ENCODE measurements around the gene PIK3C2A.
"Not testable (repeated sequence)": the region's sequence is repeated elsewhere in the genome, so short reads cannot be mapped to it uniquely, and the experiment has no call there.

Gene PIK3C2A

DNA sequence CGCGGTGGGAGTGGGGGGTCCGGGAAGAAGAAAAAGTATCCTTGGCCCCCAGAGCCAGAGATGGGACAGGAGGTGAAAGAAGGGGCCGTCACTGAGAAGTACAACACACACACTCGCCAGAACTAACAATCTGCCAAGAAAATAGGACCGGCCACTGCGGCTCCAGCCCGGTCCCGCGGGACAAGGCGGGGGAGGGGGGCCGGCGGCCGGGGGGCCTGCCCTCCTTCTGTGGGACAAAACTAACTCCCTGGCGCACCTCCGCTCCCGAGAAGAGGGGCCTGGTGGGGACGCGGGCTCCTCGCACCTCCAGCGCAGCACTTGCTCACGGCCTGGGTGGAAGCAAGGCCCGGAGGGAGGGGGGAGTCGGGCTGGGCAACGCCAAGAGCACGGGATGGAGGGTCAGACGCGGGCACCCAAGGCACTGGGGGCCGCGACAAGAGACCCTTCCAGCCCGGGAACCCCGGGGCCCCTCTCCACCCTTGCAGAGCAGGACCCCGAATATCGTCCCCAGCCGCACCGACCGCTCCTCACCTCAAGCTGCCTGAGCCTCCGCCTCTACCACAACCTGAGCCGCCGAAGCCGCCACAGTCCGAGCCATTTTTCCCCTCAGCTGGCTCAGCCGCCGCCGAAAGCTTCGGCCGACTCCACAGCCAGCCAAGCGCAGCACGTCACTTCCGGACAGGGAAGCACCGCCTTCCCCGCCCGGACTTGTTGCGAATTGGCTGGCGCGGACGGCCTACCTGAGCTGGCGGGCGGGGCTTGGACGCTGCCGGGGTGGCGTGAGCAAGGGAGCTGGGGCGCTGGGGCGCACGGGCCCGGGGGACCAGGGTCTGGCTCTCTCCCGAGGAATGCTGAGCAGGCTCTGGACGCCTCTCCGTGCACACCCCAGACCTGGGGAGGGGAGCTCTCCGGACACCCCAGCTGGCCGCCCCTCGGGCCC, at the start of gene PIK3C2A:
PIK3C2A (minus strand) TSS at position 670 of the 940 bp plus-strand sequence. CDS start 38,245 bp downstream, outside the sequence.
- Histone ChIP-seq H3K27ac (peak within 1 kb of the TSS; percentile 93), H3K36me3 (ENCODE audit: insufficient read depth, low read length) (peaks cover 12% of the 10 kb centered on the region; the same call in 1 of the 2 replicates), H3K9ac (ENCODE audit: insufficient read length) (peak within 1 kb of the TSS; percentile 95), H3K4me3 (peak within 1 kb of the TSS; percentile 100), H3K9me3 (ENCODE audit: low read depth, low read length) (no peaks in the 10 kb centered on the region)
- peak; percentile 14 for DNase-seq (ENCODE audit: low read depth, low spot score)
- TF ChIP-seq EZH2 (IDR thresholded peaks at IDR 0.05) = no peak
- peak; percentile 45 for TF ChIP-seq FOXP2 (optimal IDR thresholded peaks at IDR 0.05; ENCODE audit: control extremely low read depth, extremely low read length, insufficient read depth)
- TF ChIP-seq POLR2AphosphoS5 (IDR thresholded peaks at IDR 0.05; ENCODE audit: borderline replicate concordance, low read depth, low read length) = peak; percentile 95

- Histone ChIP-seq H3K27ac (no peak overlapping the region), H3K4me3 (no peak overlapping the region), H3K36me3 (ENCODE audit: insufficient read depth, low read length) (no peaks in the 10 kb centered on the region), H3K9me3 (ENCODE audit: low read depth, low read length) (no peaks in the 10 kb centered on the region), H3K9ac (ENCODE audit: insufficient read length) (no peak overlapping the region)
- DNase-seq (ENCODE audit: low read depth, low spot score) = no peak
- TF ChIP-seq FOXP2 (optimal IDR thresholded peaks at IDR 0.05; ENCODE audit: control extremely low read depth, extremely low read length, insufficient read depth) (no peak), POLR2AphosphoS5 (IDR thresholded peaks at IDR 0.05; ENCODE audit: borderline replicate concordance, low read depth, low read length) (no peak), EZH2 (IDR thresholded peaks at IDR 0.05) (no peak)
Observed at GRCh38 chr11:17257196-17257595, 49.4 kb upstream of the PIK3C2A start.

GRCh38 chr11:17256512-17256911, 48.7 kb upstream of the PIK3C2A start:
- H3K4me3 ChIP-seq = no peak overlapping the region
- H3K27ac ChIP-seq = no peak overlapping the region
- TF ChIP-seq FOXP2 (optimal IDR thresholded peaks at IDR 0.05; ENCODE audit: control extremely low read depth, extremely low read length, insufficient read depth) (no peak), POLR2AphosphoS5 (IDR thresholded peaks at IDR 0.05; ENCODE audit: borderline replicate concordance, low read depth, low read length) (no peak), EZH2 (IDR thresholded peaks at IDR 0.05) (no peak)
- H3K36me3 ChIP-seq (ENCODE audit: insufficient read depth, low read length) = no peaks in the 10 kb centered on the region
- H3K9ac ChIP-seq (ENCODE audit: insufficient read length) = no peak overlapping the region
- H3K9me3 ChIP-seq (ENCODE audit: low read depth, low read length) = no peaks in the 10 kb centered on the region
- no peak for DNase-seq (ENCODE audit: low read depth, low spot score)

DNA sequence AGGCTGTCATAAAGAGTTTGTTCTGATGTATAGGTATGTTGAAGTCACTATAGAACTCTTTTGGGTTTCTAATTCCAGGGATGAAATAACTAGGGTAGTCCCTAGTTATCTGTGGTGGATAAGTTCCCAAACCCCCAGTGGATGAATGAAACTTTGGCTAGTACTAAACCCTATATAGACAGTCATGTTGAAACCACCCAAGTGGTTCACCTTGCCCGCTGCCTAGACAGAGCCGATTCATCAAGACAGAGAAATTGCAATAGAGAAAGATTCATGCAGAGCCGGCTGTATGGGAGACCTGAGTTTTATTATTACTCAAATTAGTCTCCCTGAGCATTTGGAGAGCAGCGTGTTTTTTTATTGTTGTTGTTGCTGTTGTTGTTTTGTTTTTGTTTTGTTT, 44.9 kb upstream of the PIK3C2A start:
- no peak for TF ChIP-seq FOXP2 (optimal IDR thresholded peaks at IDR 0.05; ENCODE audit: control extremely low read depth, extremely low read length, insufficient read depth)
- no peak for TF ChIP-seq EZH2 (IDR thresholded peaks at IDR 0.05)
- no peak for DNase-seq (ENCODE audit: low read depth, low spot score)
- Histone ChIP-seq H3K9ac (ENCODE audit: insufficient read length) (no peak overlapping the region), H3K27ac (no peak overlapping the region), H3K36me3 (ENCODE audit: insufficient read depth, low read length) (no peaks in the 10 kb centered on the region), H3K9me3 (ENCODE audit: low read depth, low read length) (no peaks in the 10 kb centered on the region), H3K4me3 (no peak overlapping the region)

- no peak for TF ChIP-seq FOXP2 (optimal IDR thresholded peaks at IDR 0.05; ENCODE audit: control extremely low read depth, extremely low read length, insufficient read depth)
- no peak for TF ChIP-seq EZH2 (IDR thresholded peaks at IDR 0.05)
- no peak for TF ChIP-seq POLR2AphosphoS5 (IDR thresholded peaks at IDR 0.05; ENCODE audit: borderline replicate concordance, low read depth, low read length)
Observed at GRCh38 chr11:17250561-17251350, 43.0 kb upstream of the PIK3C2A start.

GRCh38 chr11:17244046-17244445, 36.3 kb upstream of the PIK3C2A start:
- DNase-seq (ENCODE audit: low read depth, low spot score) = no peak
- TF ChIP-seq FOXP2 (optimal IDR thresholded peaks at IDR 0.05; ENCODE audit: control extremely low read depth, extremely low read length, insufficient read depth) = no peak
- TF ChIP-seq EZH2 (IDR thresholded peaks at IDR 0.05) = no peak
- no peak for TF ChIP-seq POLR2AphosphoS5 (IDR thresholded peaks at IDR 0.05; ENCODE audit: borderline replicate concordance, low read depth, low read length)
- H3K36me3 ChIP-seq (ENCODE audit: insufficient read depth, low read length) = no peaks in the 10 kb centered on the region
- no peak overlapping the region for H3K9ac ChIP-seq (ENCODE audit: insufficient read length)
- H3K27ac ChIP-seq = no peak overlapping the region
- no peak overlapping the region for H3K4me3 ChIP-seq
- H3K9me3 ChIP-seq (ENCODE audit: low read depth, low read length) = no peaks in the 10 kb centered on the region

More at GRCh38 chr11:17250561-17251350, 43.0 kb upstream of the PIK3C2A start:
- Histone ChIP-seq H3K4me3 (no peak overlapping the region), H3K9ac (ENCODE audit: insufficient read length) (no peak overlapping the region), H3K36me3 (ENCODE audit: insufficient read depth, low read length) (no peaks in the 10 kb centered on the region), H3K9me3 (ENCODE audit: low read depth, low read length) (no peaks in the 10 kb centered on the region), H3K27ac (no peak overlapping the region)
- DNase-seq (ENCODE audit: low read depth, low spot score) = no peak

- not testable (repeated sequence) for H3K36me3 ChIP-seq (ENCODE audit: insufficient read depth, low read length); DNase-seq (ENCODE audit: low read depth, low spot score)
Observed at GRCh38 chr11:17242954-17243353, 35.2 kb upstream of the PIK3C2A start.

GRCh38 chr11:17240780-17241179, 33.0 kb upstream of the PIK3C2A start:
- no peak for TF ChIP-seq EZH2 (IDR thresholded peaks at IDR 0.05)
- TF ChIP-seq POLR2AphosphoS5 (IDR thresholded peaks at IDR 0.05; ENCODE audit: borderline replicate concordance, low read depth, low read length) = no peak
- TF ChIP-seq FOXP2 (optimal IDR thresholded peaks at IDR 0.05; ENCODE audit: control extremely low read depth, extremely low read length, insufficient read depth) = no peak
- no peak for DNase-seq (ENCODE audit: low read depth, low spot score)

More at GRCh38 chr11:17242954-17243353, 35.2 kb upstream of the PIK3C2A start:
- H3K4me3 ChIP-seq; H3K9ac ChIP-seq (ENCODE audit: insufficient read length); H3K9me3 ChIP-seq (ENCODE audit: low read depth, low read length); H3K27ac ChIP-seq: not testable (repeated sequence)

DNA sequence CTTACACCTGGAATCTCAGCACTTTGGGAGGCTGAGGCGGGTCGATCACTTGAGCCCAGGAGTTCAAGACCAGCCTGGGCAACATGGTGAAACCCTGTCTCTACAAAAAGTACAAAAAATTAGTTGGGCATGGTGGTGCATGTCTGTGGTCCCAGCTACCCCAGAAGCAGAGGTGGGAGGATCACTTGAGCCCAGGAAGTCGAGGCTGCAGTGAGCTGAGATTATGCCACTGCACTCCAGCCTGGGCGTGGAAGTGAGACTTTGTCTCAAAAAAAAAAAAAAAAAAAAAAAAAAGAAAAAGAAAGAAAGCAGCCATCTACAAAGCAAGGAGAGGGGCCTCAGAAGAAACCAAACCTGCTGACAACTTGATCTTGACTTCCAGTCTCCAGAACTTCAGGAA, 32.1 kb upstream of the PIK3C2A start:
- DNase-seq (ENCODE audit: low read depth, low spot score); H3K9me3 ChIP-seq (ENCODE audit: low read depth, low read length); H3K9ac ChIP-seq (ENCODE audit: insufficient read length); H3K27ac ChIP-seq; H3K36me3 ChIP-seq (ENCODE audit: insufficient read depth, low read length); H3K4me3 ChIP-seq: not testable (repeated sequence)

More at GRCh38 chr11:17240780-17241179, 33.0 kb upstream of the PIK3C2A start:
- H3K9me3 ChIP-seq (ENCODE audit: low read depth, low read length) = no peaks in the 10 kb centered on the region
- no peak overlapping the region for H3K4me3 ChIP-seq
- no peak overlapping the region for H3K9ac ChIP-seq (ENCODE audit: insufficient read length)
- H3K36me3 ChIP-seq (ENCODE audit: insufficient read depth, low read length) = no peaks in the 10 kb centered on the region
- H3K27ac ChIP-seq = no peak overlapping the region
